EL (cell line): ENCODE results near the gene GNS.

Experiments
- DNase-seq: peaks from one replicate; pipeline ENCODE4 v3.0.0-alpha.2; 2016

Gene GNS

DNA sequence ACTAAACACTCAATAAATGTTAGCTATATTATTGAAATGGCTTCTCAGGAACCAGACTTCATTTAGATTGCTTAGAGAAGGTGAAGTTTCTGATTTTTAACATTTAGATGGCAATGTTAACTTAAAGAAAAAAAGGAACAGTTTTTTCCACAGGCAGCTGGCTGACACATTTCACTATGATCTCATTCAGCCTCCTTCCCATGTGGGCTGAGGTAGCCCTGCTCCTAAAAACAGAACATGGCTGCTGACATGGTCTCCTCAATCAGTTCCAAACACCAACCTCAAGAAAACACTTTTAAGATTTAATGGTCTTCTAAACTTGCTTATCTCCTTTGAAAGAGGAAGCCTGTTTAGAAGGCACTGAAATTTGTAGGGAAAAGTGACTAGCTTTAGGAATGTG lies 23.8 kb downstream of the GNS start:
- no peak for DNase-seq

DNA sequence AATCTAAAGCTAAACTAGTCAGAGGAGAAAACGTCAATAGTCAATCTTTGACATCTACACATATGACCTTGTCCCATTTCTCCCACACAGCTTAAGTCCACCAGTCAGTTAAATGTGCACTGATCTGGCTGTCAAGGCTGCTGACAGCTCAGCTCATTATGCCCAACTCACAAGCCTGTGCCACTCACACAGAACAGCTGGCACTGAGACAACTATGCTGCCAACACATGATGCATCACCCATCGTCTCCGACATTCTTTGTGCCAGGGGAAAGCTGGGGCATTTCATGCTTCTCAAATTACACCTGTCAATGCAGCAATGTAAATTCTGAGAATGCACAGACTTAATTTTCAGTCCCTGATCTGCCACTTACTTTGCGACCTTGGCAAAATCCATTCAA lies 25.3 kb downstream of the GNS start:
- peak; percentile 53 for DNase-seq

DNA sequence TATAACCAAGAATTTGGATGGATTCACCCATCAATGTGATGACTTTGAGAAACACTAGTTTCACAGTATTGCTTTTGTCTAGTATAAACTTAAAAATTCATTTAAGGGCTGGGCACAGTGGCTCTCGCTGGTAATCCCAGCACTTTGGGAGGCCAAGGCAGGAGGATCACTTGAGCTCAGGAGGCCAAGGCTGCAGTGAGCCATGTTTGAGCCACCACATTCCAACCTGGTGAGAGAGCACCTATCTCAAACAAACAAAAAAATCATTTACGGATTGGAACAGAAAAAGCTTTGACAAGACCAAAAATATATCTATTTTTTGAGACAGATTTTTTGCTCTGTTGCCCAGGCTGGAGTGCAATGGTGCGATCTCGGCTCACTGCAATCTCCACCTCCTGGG lies 27.5 kb downstream of the GNS start:
- DNase-seq: no peak

DNA sequence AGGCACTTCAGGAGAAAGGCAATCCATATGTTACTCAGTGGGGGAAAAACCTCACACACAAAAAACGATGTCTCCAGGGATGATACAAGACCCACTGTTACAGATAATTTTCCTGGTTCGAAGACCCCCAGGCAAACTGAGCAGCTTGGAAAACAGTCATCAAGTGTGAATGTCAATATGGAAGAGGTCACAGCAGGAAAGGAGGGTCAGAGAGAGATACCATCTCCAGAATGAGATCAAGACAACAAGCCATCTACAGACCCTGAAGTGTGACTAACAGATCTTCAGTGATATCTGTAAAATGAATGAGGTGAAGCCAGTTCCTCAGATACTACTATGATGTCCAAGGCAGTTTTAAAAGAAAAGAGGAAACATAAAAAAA lies 28.6 kb downstream of the GNS start:
- no peak for DNase-seq

DNA sequence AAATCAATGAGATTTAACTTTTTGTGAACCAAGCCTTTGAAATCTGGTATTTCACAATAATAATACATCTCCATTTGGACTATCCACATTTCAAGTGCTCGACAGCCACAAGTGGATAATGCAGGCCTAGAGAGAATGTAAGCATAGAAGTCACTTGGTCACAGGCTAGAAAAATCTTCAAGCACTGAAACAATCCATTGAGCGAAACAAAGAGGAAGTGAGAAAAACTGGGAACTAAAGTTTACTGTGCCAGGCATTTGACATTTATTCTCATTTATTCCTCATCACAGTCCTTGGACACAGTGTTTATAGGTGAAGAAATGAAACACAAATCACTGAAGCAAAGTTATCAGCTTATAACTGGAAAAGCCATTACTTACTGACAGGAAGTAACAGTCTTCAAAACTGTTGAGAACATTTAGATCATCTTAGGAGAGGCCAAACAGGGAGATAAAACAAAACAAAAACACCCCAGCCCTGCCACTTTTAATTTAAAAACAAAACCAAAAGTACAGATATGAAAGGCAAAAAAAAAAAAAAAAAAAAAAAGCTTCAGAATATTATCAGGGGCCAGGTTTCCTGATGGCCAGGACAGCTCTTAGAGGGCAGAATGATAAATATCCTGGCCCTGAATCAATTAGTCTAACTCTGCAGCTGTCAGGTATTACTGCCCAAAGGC lies 29.2 kb downstream of the GNS start:
- DNase-seq: no peak

DNA sequence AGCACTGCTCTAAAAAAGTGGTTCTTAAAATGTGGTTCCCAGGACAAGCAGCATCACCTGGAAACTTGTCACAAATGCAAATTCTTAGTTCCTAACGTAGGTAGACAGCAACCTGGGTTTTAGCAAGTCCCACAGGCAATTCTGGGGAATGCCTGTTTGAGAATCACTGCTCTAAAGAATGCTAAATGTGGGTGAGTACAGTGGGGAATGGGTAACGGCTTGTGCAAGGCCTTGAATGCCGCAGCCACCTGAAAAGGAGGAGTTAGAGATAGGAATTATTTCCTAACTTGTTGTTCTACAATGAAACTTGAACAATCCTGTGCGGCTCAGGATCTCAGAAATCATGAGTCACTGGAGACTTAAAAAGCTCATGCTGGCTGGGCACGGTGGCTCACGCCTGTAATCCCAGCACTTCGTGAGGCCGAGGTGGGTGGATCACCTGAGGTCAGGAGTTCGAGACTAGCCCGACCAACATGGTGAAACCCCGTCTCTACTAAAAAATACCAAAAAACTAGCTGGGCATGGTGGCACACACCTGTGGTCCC lies 34.9 kb downstream of the GNS start:
- DNase-seq: no peak

DNA sequence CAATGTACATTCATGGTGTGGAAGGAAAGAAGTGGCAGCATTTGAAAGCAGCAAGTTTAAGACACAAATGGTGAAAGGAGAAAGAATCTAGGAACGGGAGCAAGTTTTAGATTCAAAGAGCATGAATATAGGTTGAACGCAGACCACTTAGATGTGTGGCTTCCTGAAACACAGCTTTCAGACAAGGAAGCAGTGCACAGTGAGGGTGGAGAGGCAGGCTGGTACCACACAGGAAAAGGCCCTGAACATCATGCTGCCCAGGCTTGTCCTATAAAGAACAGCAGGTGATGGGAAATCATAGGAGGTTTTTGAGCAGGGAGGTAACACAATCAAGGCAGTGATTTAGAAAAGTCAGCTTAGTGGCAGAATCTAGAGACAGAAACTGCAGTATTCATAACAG lies 35.6 kb downstream of the GNS start:
- DNase-seq: no peak

DNA sequence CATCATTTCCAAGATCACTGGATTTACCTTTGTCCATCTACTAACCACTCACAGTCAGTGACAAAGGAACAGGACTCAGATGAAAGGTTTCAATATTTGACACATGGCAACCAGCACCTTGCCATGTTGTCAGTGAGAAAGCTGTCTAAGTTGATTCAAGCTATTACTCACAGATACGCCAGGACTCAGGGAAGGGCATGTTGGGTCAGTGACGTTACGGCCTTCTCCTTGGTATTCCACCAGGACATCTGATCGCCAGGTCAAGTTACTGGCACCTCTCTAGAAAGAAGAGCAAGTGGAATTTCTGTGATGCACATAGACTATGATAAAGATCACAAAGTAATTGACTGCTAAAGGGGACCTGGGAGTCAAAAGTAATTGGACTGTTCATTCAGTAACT lies 36.4 kb downstream of the GNS start:
- DNase-seq: no peak

DNA sequence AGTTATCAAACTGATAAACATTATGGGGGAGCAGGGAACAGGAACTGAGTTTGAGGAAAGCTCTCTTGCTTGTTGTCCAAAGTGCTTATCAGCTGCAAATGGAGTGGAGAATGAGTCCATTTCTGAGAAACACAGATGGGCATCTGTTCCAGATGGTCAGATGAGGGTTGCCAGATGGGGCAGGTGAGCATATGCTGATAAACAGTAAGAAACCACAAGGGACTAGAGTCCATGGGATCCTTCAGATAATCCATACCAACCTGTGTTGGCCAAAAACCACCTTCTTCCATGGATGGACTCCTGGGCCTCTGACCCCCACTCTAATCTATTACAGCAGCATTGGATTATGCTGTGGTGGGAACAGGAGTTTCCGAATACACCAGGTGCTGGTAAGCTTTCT lies 38.3 kb downstream of the GNS start:
- no peak for DNase-seq

DNA sequence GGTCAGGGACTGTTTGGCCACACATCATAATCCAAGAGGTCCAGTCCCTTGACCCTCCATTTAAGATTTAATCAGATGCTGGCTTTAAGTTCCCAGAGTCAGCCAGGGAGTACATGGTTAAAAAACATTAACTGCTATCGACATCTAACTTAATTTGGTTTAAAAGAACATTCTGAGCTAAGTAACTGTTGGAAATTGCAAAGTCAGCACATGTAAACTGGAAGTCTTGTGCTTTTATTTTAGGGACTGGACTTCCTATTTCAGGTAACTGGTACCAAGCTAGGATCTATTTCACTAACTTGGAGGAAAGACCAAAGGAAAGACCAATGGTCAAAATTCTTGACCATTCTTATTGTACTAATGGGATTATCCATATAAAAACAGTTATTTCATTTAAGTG lies 40.6 kb downstream of the GNS start:
- DNase-seq: no peak

DNA sequence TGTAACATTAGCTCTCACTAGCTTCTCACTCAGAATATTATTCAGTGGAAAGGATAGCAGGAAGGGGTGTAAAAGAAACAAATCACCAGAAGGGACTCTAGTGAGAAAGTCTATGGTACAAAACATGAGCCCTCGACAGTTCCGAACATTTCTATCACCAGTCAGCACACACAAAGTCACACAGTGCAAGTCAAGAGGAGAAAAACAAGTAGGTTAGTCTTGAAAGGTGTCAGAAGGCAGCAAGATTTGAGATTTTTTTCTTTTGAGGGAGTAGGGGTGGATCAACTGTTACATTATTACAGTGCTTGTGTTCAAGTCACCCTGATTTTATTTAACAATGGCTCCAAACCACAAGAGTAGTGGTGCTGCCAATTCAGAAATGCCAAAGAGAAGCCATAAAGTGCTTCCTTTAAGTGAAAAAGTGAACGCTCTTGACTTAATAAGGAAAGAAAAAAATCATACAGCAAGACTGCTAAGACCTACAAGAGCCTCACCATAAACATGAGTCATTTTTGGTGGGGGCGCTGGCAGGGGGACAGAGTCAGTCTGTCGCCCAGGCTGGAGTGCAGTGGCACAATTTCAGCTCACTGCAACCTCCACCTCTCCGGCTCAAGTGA lies 42.3 kb downstream of the GNS start:
- DNase-seq: no peak

DNA sequence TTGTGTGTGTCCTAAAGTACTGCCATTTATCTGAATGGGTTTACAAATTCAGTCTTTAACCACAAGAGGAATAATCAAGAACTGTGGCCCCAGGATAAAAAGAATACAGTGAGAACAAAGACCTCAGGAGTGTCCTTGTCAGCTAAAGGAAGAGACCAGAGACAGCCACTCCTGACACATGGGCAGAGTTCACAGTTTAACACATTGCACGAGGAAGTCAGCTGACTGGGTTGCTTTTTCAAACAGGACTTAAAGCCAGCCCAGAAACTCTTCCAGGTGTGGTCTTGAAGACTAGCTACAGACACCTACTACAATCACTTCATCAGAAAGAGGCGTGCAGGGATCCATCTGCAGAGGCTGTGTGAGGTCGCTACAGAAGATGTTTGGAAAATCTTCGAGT lies 42.8 kb downstream of the GNS start:
- no peak for DNase-seq

DNA sequence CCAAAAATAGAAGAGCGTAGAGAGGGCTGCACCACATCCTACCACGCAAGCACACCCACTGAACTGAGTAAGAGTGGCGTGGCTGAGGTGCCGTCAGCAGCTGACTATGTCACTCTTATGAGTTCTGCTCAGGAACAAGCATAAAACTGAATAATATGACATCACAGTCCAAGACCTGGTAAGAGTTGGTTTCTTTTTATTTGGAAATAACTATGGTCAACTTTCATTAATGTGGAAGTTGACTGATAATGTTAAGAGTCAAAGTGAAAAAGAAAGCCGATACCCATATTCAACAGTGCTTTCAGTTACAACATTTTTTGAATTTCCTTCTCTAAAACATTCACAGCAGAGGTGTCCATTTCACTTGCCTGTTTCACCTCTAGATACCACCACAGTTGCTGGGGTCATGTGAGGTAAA lies 44.6 kb downstream of the GNS start:
- no peak for DNase-seq

DNA sequence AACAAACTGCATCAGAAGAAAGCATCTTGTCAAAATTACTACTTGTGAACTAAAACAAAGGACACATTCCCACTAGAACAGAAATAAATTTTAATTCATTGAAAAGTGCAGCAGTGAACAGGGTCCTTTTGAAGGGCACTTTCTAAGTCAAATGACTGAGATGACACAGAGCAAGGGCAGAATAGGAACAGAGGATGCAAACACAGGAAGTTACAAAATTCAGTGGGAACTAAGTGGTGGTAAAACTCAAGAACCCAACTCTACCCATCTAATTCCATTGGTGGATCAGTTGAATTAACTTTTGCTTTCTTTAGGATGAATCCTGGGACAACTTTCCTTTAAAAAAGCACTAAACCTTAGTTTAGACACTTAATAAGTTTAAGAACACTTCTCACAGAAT lies 45.8 kb downstream of the GNS start:
- DNase-seq: no peak

DNA sequence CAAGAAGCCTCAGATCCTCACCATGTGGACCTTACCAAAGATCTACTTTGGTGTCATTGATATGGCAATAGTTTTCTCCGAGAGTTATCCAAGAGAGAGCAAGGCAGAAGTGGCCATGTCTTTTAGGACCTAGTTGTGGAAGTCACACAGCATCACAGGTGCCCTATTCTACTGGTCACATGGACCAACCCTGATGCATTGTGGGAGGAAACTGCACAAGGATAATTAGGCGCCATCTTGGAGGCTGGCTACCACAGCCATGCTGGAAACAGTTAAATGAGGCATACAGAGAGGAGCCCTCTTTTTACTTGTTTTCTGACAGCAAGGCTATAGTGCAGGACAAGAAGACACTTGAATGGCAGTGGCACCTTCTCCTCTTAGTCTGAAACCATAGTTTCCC lies 49.8 kb downstream of the GNS start:
- DNase-seq: no peak

DNA sequence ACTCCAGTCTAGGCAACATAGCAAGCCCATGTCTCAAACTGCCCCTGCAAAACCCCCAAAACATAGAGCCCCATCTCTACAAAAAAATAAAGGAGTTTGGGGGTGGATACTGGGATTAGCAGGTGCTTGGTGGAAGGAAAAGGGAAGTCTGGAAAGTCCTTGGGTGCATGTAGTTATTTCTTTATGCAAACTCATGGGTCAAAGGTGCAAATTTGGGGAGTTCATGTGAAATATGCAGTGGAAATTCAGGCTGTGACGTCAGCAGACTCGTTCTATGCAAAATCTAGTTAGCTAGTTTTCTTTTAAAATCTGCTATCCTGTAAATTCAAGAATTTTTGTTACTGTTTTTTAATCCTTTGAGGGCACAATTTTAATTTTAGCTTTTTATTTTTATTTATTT lies 51.3 kb downstream of the GNS start:
- no peak for DNase-seq

DNA sequence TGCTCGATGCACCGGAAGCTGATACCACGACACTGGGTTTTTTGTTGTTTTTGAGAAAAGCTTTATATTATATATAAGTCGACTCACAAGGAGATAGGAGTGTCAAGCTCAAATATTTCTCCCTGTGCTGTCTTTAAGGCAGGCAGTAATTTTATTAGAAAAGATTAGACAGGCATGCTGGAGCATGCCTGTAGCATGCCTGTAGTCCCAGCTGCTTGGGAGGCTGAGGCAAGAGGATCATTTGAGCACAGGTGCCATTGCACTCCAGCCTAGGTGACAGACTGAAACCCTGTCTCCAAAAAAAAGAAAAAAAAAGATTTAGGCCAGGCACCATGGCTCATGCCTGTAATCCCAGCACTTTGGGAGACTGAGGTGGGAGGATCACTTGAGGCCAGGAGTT lies 51.8 kb downstream of the GNS start:
- DNase-seq: no peak

DNA sequence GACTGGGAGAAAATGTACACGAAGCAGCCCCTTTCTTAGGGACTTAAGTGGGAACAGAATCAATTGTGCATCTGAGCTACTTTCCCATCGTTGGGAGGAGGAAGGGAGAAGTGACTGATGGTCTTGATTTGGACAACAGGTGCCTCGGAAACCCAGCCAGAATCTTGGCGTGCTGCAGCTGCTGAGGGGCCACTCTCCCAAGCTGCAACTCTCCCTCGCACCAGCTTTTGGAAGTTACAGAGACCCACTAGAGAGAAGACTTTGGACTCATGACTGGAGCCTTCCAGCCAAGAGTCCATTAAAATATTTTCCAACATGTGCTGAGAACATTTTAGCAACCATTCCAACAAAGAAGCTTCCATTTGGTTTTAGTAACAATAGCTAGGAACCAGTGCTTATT lies 52.3 kb downstream of the GNS start:
- DNase-seq: no peak

DNA sequence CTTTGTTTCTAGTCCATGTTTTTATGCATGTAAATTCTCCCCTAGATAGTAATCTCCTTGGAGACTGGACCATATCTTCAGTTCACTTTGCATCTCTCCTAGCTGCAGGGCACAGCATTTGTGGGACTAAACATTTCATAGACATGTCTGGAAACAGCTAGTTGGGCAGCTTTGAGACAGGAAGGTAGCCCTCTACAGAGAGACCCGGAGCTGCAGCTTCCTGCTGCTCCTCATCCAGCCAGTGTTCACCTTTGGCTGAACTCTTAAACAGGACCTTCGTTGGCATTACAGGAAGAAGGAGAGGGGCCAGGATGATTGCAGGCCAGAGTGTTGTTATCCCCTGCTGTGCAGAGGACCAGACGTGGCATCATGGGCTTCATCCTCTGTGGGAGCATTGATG lies 52.9 kb downstream of the GNS start:
- no peak for DNase-seq

DNA sequence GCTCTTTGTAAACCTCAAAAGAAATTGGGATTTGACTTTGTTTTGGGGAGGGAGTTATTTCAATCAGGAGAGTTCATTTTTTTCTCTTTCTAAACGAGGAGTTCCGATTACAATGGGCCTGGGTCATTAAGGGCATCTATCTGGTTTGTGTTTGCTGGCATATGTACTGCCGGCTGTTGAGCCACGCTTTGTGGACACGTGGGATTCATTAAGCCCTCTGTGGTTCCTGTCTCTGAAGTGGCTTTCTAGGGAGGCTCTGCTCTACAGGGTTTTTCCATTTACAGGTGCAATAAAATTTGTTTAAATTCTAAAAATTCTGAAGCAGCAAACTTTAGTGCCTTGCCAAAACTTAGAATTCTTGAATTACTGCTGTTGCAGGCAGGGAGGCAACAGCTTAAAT lies 57.9 kb downstream of the GNS start:
- no peak for DNase-seq

DNA sequence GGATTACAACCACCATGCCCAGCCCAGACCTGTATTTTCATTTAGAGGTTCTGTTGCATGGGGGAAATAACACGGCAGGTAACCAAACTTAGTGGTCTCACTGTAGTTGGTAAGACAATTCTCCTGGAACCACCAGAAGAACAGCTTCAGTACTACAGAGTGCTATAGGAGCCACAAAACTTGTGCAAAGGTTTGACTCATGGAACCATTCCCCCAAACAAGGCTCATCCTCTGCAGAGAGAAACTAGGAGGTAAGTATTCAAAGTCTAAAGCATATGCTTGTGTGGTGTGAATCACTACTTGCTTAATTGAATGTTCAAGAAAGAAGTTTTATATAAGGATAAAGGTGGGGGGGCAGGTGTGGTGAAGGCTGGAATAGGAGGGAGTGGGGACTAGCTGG lies 58.7 kb downstream of the GNS start:
- DNase-seq: no peak

DNA sequence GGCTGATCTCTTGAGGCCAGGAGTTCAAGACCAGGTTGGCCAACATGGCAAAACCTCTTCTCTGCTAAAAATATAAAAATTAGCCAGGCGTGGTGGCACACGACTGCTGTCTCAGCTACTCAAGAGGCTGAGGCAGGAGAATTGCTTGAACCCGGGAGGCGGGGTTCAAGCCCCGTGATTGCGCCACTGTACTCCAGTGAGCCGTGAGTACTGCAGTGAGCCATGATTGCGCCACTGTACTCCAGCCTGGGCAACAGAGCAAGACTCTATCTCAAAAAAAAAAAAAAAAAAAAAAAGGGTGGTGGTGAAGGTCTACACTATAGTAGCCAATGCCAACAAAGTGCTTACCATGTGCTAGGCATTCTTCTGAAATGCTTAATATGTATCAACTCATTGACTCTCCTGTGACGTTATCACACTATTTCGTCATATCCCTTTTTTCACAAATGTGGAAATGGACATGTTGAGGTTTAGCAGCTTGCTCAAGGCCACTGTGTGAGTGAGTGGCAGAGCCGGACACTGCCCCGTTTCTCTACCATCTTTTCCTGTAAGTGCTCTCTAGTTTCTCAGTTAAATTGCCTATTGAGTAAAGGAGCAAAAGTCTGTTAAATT lies 59.6 kb downstream of the GNS start:
- DNase-seq: no peak

DNA sequence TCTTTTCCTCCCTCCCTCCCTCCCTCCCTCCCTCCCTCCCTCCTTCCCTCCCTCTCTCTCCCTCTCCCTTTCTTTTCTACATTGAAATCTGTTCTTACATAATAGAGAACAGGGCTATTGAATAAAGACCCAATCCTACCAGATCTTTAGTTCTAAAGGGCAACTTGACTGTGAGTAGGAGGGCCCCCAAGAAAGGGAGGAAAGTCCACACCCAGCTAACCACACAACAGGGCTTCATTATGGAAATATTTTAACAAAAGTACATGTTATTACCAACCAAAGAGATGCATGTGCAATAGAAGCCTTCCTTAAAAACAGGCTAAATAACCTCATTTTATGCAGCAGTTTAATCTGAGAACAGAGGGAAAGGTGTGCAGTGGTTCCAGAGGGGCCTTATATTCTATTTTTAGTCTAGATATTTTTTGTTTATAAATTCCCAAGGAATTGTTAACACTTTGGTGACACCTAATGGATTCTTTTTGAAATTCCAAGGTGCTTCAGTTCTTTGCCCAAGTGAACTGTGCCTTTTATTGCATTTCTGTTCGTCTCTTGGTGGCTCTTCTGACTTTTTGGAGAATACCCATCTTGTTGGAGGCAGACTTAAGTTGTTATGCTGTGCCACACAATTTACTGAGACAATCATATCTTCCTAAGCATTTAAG lies 63.0 kb downstream of the GNS start:
- peak; percentile 40 for DNase-seq

DNA sequence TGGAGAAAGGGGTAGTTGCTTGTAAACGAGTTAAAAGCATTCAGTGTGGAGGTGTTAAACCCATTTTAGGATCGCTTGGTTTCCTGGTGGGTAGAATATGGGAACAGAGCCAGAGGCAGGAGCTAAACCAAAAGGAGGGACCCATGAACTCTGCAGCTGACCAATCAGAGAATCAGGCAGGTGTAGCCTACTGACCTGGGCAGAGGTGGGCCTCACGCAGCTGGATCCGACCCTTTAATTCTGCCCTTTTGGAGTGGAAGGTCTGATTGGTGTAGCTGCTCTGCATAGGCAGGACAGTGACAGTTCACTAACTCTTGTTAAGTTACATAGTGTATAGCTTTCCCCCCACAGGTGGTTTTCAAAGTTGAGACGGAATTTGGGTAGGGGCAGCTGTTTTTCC lies 63.7 kb downstream of the GNS start:
- no peak for DNase-seq
